ENCODE results near the gene RBFOX1. TPM values are rescaled to one million over a fixed set of nuclear protein-coding genes. Genes with fewer than 3 reads are reported as not detected.

RBFOX1 gene
- total RNA-seq, 4 donors from 2014 or later = 0.40 to 0.98 TPM; not detected in 2

GRCh38 chr16:7605812-7606211 lies 273.2 kb downstream of the RBFOX1 start:
- H3K36me3 ChIP-seq = no peaks in the 10 kb centered on the region
- H3K27ac ChIP-seq = no peak overlapping the region
- H3K4me1 ChIP-seq = peaks cover 0 to 9% of the 10 kb centered on the region in 2 donors
- DNase-seq = no peak
- no peaks in the 10 kb centered on the region for H3K27me3 ChIP-seq
- intact Hi-C loops (cut with DNase I) = no loop called here
- WGBS, 2 donors = 87 to 88% methylated on average over 6 of the region's 6 CpGs
- no peaks in the 10 kb centered on the region for H3K9me3 ChIP-seq
- TF ChIP-seq CTCF (IDR thresholded peaks at IDR 0.05) (no peak), POLR2A (IDR thresholded peaks at IDR 0.05) (no peak)
- no peak overlapping the region for H3K4me3 ChIP-seq (replicated peaks in 1 of 3)

GRCh38 chr16:7612671-7613070 lies 280.0 kb downstream of the RBFOX1 start:
- intact Hi-C loops (cut with DNase I) = no loop called here
- 85% methylated on average over 8 of the region's 8 CpGs for WGBS, 2 donors

GRCh38 chr16:7613518-7613917 lies 280.9 kb downstream of the RBFOX1 start:
- Histone ChIP-seq H3K27ac (no peak overlapping the region), H3K4me3 (replicated peaks in 1 of 3) (no peak overlapping the region), H3K36me3 (no peaks in the 10 kb centered on the region), H3K9me3 (no peaks in the 10 kb centered on the region), H3K4me1 (peaks cover 0 to 8% of the 10 kb centered on the region in 2 donors), H3K27me3 (no peaks in the 10 kb centered on the region)
- DNase-seq = no peak
- intact Hi-C loops (cut with DNase I) = no loop called here
- 81% methylated on average over 2 of the region's 2 CpGs for whole genome bisulfite sequencing, 2 donors
- TF ChIP-seq POLR2A (IDR thresholded peaks at IDR 0.05) = no peak
- no peak for TF ChIP-seq CTCF (IDR thresholded peaks at IDR 0.05)

More at GRCh38 chr16:7612671-7613070, 280.0 kb downstream of the RBFOX1 start:
- Histone ChIP-seq H3K4me3 (replicated peaks in 1 of 3) (no peak overlapping the region), H3K4me1 (peaks cover 0 to 12% of the 10 kb centered on the region in 2 donors), H3K9me3 (no peaks in the 10 kb centered on the region), H3K27ac (no peak overlapping the region), H3K36me3 (no peaks in the 10 kb centered on the region), H3K27me3 (no peaks in the 10 kb centered on the region)
- no peak for DNase-seq
- no peak for TF ChIP-seq POLR2A (IDR thresholded peaks at IDR 0.05)
- no peak for TF ChIP-seq CTCF (IDR thresholded peaks at IDR 0.05)

- Histone ChIP-seq H3K9me3 (no peaks in the 10 kb centered on the region), H3K27ac (no peak overlapping the region), H3K4me3 (replicated peaks in 1 of 3) (no peak overlapping the region), H3K4me1 (peaks cover 0 to 8% of the 10 kb centered on the region in 2 donors), H3K36me3 (no peaks in the 10 kb centered on the region), H3K27me3 (no peaks in the 10 kb centered on the region)
- no peak for TF ChIP-seq POLR2A (IDR thresholded peaks at IDR 0.05)
- no peak for TF ChIP-seq CTCF (IDR thresholded peaks at IDR 0.05)
- intact Hi-C loops (cut with DNase I) = no loop called here
- DNase-seq = no peak
- 40 to 45% methylated on average over 7 of the region's 7 CpGs for WGBS, 2 donors
Observed at GRCh38 chr16:7614021-7614795, 281.6 kb downstream of the RBFOX1 start.

- DNase-seq = no peak
- Histone ChIP-seq H3K4me3 (replicated peaks in 1 of 3) (no peak overlapping the region), H3K9me3 (no peaks in the 10 kb centered on the region), H3K27me3 (no peaks in the 10 kb centered on the region), H3K27ac (no peak overlapping the region), H3K36me3 (no peaks in the 10 kb centered on the region), H3K4me1 (peaks cover 0 to 8% of the 10 kb centered on the region in 2 donors)
- 89 to 90% methylated on average over 6 of the region's 6 CpGs for WGBS, 2 donors
- TF ChIP-seq POLR2A (IDR thresholded peaks at IDR 0.05) (no peak), CTCF (IDR thresholded peaks at IDR 0.05) (no peak)
- intact Hi-C loops (cut with DNase I) = no loop called here
Observed at GRCh38 chr16:7615565-7615964, 282.9 kb downstream of the RBFOX1 start.
